ENCODE measurements around the gene ANKS1A.

- no peak for TF ChIP-seq CTCF (conservative IDR thresholded peaks at IDR 0.05; ENCODE audit: low read length)
- no peak for TF ChIP-seq EZH2phosphoT487 (IDR thresholded peaks at IDR 0.05; ENCODE audit: borderline replicate concordance)
These were observed 200.3 kb downstream of the ANKS1A start for GRCh38 chr6:35089216-35089934.

All from Loucy (cell line).